HG02571 (cell line): ENCODE measurements around the gene B9D2.
"Not testable (repeated sequence)": the region's sequence is repeated elsewhere in the genome, so short reads cannot be mapped to it uniquely, and the experiment has no call there.

Source experiments
- ATAC-seq: cut with Tn5 transposase; IDR thresholded peaks from one replicate; pipeline ENCODE4 v1.9.1; 2021; ENCODE audit warnings: mild to moderate bottlenecking, moderate library complexity; ENCODE audit not compliant: unreplicated experiment

The B9D2 gene, protein sequence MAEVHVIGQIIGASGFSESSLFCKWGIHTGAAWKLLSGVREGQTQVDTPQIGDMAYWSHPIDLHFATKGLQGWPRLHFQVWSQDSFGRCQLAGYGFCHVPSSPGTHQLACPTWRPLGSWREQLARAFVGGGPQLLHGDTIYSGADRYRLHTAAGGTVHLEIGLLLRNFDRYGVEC

DNA sequence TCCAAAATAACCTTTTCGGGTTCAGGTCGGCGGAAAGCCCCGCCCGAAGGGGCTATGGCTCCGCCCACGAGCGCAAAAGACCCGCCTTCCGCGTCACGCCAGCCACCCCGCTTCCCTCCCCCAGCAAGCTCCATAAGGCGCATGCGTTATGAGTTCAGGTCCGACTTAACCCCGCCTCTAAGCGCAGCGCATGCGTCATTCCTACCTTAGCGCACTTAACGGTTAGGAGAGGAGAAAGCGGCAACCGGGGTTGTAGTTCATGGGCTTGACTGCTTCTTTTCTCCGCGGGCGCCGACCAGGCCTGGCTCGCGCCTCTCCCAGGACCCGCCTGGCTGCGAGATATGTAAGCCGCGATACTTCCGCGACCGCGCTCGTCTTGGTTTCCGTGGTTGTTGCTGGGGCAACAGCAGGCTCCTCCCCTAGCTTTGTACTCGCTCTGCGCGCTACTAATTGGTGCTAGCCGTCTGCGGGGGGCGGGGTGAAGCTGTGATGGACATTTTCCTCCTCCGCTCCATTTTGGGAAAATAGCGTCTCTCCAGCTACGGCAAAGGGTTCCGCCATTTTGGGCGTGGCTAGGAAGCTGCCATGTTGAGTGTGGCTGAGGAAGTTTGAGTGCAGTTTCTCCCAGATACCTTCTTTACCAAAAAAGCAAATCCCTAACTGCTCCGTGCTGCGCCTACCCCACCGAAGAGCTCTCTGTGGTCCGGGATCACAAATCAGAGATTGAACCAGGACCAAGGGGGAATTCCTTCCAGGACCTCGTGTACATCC is at the start of gene B9D2:
Gene B9D2 (minus strand): TSS at position 397 of the 771 bp plus-strand sequence. CDS start 630 bp downstream, outside the sequence.
- ATAC-seq = peak; percentile 83

DNA sequence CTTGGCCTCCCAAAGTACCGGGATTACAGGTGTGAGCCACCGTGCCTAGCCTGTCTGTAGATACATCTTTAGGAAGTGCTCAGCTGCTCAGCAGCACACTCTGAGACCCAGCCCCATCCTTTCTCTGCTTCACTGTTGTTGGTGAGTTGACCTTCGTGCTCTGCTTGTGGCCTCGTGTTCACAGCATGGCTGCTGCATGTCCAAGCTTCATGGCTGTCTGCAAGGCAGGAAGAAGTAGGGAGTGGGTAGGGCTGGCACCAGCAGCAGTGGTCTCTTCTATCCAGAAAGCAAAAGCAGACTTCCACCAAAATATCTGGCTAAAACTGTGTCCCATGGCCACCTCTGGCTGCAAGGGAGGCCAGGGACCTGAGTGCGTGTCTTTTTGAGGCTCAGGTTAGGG is 49.0 kb upstream of the B9D2 start:
- no peak for ATAC-seq

DNA sequence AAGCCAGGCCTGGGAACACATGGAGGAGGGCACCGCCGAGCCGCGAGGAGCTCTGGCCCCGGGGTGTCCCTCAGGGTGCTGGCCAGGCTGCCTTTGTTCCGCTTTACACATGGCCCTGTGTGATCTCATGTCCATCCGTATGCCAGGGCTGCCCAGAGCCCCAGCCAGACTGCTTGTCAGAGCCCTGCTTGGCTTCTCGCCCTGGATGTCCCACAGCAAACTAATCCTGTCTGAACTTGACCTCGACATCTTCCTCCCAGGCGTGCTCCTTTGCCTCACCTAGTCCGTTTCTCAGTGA is 48.0 kb upstream of the B9D2 start:
- no peak for ATAC-seq

DNA sequence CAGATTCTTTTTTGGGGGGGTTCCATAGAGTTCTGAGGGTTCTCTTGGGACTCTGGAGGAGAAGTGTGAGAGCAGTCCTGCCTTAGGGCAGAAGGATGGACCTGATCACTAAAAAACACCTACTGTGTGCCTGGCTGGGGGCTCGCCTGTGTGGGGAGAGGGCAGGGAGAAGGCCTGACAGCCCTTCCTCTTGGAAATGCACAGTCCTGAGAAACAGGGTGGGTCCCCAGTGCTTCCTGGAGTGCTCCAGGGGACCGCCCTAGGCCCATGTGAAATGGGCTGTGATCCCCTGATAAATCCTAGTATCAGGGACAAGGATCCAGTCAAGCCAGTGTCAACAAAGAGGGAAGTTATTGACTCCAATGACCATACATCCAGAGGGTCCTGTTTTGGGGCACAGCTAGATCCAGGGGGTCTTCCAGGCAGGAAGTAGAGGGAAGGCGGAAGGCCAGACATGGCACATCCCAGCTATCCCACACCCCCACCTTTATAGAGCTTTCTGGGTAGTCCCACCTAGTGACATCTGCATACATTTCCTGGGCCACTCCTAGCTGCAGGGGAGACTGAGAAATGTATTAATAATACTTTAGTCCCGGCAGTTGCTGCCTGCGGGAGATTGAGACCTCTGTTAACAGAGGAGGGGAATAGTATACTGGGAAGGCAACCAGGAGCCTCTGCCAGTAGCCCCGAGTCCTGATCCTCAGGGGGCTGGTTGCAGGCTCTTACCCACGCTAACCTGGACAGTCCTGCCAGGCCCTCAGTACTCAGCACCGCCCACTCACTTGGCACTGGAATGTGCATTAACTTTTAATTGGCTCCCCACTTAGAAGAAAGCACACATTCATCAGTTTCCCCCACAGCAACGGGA is 47.4 kb upstream of the B9D2 start:
- no peak for ATAC-seq

DNA sequence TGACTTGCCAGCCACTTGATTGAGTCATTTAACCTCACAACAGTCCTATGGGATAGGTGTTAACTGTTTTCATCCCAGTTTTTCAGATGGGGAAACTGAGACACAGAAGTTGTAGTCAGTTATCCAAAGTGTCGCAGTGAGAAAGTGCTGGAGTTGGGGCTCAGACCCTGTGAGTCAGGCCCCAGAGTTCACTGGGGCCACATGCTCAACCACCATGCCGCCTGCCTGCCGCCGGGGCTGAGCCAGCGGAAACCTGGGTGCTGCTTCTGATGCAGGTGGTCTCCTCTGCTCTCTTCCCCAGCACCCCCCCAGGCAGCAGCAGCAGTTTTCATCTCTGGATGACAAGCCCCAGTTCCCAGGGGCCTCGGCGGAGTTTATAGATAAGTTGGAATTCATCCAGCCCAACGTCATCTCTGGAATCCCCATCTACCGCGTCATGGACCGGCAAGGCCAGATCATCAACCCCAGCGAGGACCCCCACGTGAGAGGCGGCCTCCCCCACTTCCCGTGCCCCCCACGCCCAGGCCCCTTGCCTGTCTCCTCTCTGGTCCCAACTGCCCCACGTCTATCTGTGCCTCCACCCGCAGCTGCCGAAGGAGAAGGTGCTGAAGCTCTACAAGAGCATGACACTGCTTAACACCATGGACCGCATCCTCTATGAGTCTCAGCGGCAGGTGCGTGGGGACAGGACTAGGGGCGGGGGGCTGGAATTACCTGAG is 46.5 kb upstream of the B9D2 start:
- ATAC-seq = no peak

DNA sequence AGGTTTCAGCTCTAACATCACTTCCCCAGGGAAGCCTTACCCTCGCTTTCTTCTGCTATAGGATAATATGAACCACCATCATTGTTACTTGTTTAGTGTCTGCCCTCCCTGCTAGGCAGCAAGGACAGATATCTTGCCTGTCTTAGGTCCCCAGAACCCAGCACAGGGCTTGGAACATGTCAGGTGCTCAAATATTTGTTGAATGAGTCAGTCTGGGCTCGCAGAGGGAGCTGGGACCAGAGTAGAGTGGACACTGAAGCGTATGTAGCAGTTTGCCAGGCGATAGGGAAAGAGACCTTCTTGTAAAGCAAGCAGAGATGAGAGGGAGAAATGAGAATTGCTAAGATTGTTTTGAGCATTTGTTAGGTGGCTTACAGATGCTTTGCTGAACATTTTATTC is 45.3 kb upstream of the B9D2 start:
- ATAC-seq = no peak

DNA sequence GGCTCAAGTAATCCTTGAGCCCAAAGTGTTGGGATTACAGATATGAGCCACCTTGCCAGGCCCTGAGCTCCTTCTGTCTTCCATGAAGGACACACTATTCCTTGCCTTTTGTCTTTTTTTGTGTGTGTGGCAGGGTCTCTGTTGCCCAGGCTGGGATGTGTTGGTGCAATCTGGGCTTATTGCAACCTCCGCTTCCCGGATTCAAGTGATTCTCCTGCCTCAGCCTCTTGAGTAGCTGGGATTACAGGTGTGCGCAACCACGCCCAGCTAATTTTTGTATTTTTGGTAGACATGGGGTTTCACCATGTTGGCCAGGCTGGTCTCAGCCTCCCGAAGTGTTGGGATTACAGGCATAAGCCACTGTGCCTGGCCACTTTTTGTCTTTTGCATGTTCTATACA is 44.9 kb upstream of the B9D2 start:
- not testable (repeated sequence) for ATAC-seq

DNA sequence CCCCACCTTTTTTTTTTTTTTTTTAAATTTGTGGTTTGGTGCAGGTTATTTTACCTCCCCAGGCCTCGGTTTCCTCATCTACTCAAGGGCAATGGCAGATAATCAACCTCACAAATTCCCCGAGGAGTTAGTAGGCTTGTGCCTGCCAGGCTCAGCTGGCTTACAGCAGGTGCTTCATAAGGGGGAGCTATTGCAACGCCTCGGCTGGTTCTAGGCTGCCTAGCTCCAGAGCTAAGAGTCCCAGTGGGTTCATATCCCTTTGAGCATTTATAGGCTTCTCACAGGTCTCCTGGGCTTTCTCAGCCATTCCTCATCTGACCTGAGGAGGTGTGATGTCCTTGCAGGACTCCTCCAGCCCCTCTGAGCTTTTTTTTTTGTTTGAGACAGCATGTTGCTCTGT is 44.3 kb upstream of the B9D2 start:
- ATAC-seq = no peak

DNA sequence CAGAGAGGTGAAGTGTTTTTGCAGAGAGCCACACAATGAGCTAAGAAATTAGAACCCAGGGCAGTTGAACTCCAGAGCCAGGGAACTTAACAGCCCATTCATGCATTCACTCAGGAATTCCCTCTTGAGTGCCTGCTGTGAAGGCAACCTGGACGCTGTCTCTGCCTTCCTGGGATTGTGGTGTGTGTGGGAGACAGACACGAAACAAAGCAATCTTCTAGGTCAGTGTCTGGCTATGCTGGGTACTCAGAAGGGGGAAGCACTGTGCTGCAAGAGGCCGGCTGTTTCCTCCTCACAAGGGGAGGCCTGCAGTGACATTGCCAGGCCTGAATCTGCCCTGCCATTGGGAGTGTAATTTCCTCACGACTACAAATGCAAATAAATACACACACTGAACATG is 43.3 kb upstream of the B9D2 start:
- no peak for ATAC-seq

DNA sequence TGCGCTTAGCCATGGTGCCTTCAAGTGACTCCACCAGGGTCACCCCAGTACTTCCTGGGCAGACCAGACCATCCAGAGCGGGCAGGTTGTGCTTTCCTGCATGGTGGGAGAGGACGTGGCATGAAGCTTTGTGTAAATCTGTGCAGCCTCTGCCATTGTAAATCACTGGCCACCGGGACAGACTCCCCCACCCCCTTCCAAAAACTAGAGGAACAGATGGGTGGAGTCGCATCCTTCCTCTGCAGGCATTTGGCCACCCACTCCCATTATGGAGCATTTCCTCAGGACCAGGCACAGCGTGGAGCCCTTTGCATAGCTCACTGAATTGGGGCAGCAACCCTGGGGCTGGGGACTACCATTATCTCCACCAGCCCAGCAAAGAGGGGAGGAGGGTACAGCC is 41.8 kb upstream of the B9D2 start:
- ATAC-seq = no peak

DNA sequence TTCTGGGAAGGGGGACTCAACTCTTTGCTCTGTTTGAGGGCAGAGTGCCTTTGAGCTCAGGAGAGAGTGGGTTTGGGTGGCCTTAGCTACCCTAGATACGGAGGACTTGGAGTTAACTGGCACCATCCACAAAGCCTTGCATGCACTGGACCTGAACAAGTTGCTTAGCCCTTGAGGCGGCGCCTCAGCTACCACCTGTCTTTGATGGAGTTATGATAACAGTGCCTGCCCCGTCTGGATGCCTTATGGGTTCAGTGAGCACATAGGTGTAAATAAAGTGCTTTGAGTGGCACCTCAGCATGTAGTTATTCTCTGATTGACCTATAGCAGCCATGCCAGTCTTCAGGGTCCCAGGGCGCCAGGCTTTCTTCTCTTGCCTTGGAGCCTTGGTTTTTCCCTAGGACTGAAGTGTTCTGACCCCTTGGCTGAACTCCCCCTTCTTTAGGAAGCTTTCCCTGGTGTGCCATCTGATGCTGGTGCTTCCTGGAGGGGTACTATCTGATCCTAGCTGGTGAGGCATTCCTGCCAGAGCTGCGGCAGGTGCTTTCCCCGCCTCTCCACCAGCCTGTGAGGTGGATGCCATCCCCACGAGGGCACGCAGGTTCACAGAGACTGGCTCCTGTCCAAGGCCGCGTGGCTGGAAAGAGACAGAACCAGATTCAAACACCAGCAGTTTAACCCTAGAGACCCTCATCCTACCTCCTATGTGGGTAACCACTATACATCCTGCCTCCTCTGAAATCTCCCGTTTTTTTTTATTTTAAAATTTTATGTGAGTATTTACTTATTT is 39.4 kb upstream of the B9D2 start:
- ATAC-seq = no peak

DNA sequence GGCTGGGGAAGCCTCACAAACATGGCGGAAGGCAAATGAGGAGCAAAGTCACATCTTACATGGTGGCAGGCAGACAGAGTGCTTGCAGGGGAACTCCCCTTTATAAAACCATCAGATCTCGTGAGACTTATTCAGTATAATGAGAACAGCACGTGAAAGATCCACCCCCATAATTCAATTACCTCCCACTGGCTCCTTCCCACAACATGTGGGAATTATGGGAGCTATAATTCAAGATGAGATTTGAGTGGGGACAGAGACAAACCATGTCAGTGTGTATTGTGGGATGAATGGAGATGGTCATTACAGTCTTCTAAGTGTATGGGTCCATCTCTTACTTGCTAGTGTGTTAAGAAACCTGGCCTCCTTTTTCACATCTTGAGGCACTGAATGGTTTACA is 38.1 kb upstream of the B9D2 start:
- no peak for ATAC-seq

DNA sequence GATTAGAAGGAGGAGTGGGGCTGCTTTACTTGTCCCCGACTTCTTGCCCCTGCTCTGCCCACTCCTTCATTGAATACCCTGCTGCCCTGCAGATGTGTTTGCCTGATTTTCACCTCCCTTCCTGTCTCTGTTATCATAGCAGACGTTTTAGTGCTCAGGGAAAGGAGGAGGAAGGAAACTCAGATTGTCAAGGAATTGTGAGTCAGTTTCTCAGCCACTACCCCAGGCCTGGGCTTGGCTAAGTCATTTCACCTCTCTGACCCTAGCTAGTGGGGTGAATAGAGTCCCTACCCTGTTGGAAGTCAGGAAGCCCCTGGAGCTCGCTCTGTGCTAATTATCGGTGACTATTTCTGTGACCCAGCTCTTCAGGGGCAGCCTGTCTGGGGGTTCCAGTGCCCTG is 37.5 kb upstream of the B9D2 start:
- ATAC-seq = no peak

DNA sequence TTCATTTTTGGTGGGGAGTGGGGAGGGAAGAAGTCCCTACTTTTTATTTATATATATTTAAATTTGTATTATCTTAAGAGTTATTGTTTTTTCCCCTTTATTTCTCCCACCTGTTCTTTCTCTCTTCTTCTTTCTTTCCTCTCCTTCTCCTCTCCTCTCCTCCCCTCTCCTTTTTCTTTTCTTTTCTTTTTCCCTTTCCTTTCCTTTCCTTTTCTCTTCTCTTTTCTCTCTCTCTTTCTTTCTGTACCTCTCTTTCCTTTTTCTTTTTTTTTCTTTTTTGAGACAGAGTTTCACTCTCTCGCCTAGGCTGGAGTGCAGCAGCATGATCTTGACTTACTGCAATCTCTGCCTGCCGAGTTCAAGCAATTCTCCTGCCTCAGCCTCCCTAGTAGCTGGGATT is 35.6 kb upstream of the B9D2 start:
- no peak for ATAC-seq

DNA sequence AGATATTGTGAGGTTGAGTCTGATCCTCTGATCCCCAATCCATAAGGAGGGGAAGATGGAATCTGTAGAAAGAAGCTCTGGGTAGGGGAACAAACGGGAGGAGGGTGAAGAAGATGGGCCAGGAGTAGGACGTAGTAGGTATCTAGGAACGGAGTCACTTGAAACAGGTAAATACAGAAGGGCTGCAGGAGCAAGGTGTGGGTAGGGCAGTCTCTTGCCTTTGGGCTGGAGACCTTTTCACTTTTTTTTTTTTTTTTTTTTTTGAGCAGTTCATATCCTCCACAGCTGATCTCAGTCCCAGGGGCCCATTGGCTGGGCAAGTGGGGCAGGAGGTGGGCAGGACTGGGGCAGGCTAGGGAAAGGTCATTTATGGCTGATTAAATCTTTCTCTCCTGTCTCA is 35.1 kb upstream of the B9D2 start:
- no peak for ATAC-seq

DNA sequence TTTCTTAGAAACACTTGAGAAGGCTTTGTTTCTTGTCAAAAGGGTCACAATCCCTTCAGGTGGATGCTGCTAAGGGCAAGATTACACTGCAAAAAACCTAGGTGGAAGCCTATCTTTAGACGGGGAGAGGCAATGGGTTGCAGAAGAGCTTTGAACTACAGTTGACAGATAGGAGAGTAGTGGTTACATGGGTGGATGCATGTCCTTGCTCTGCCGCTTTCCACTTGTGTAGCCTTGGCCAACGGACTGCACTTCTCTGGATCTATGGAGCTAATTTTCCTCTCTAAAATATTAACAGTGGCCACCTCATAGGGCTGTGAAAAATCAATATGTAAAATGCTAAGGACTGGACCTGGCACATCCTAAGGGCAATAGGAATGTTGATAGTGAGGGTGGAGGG is 34.6 kb upstream of the B9D2 start:
- no peak for ATAC-seq

DNA sequence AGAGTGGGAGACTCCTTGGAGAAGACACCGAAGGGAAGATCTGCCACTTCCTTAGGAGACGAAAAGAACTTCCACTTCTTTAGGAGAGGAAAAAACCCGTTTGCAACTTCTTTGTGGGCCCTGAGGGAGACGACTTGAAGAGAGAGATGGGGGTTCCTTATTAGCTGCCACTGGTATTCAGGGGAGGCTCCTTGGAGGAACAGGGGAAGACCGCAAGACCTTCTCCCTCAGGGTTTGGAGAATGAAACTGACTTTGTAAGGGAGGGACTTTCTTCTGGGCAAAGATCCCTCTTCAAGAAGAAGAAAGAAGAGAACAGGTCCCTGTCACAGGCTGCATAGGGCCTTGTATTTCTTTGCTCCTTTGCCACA is 34.1 kb upstream of the B9D2 start:
- ATAC-seq = no peak

DNA sequence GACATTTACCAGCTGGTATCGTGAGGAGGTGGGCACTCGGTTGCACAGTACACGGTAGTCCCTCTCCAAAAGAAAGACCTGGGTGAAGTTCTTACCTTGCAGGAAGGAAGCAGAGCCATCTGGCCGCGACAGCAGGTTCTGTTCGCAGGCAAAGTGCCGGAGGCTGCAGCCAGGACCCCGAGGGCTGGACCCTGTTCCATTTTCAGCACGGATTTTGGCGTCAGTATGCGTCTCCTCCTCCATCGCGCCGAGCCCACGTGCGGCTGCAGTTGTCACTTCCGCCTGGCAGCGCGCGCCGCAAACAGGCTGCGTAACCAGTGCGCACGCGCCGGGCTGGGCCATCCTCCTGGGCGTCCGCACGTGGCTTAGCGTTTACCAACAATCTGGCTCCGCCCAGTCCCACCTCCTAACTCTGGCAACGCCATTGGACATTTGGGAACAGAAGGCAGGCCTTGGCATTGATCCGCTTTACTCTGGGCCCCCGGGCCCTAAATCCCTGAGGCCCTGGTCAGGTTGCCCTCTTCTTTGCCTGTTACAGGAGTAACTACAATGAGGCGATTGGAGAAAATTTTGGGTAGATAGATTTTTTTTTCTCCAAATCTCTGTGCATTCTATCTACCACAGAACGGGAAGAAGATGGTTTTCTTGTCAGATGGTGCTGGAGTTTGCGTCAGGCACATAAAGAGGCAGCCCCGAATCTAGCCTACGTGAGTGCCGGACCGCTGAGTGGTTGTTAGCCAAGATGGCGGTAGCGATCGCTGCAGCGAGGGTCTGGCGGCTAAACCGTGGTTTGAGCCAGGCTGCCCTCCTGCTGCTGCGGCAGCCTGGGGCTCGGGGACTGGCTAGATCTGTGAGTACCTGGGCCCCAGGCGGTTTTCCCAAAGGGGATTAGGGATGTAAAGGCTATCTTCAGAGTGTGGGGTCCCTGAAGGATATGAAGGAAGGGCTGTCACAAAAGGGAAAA is 33.4 kb upstream of the B9D2 start, which contains the start of the genes BCKDHA and EXOSC5:
Gene BCKDHA (plus strand): TSS at position 733 of the 964 bp plus-strand sequence. CDS start 10 bp downstream, at position 743.
Gene EXOSC5 (minus strand): TSS at position 274 of the 964 bp plus-strand sequence. CDS start 31 bp downstream, at position 243.
- peak; percentile 87 for ATAC-seq

DNA sequence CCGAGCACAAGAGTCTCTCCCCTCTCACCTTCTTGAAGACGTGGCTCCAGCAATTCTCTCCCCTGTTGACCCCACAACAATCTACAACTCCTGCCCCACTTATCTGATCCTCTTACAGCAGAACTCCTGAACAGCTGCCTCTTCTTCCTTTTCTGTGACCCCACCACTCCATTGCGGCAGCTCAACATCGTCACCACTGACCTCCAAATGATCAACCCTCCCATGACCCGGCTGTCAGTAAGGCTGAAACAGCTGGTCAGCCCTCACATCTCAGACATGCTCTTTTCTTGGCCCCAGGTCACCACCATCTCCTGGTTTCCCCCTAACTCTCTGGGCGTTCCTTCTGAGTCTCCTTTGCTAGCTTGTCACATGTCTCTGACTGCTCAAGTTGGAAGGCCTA is 31.4 kb upstream of the B9D2 start:
- no peak for ATAC-seq
